GM19328 (cell line): ENCODE data around the gene TMX3.
A peak's percentile ranks its signal among the peaks of the same experiment; 100 is the strongest.

Source experiments
- ATAC-seq: cut with Tn5 transposase; IDR thresholded peaks from one replicate; pipeline ENCODE4 v1.9.1; 2021; ENCODE audit warnings: mild to moderate bottlenecking, moderate library complexity; ENCODE audit not compliant: unreplicated experiment

Gene TMX3, protein sequence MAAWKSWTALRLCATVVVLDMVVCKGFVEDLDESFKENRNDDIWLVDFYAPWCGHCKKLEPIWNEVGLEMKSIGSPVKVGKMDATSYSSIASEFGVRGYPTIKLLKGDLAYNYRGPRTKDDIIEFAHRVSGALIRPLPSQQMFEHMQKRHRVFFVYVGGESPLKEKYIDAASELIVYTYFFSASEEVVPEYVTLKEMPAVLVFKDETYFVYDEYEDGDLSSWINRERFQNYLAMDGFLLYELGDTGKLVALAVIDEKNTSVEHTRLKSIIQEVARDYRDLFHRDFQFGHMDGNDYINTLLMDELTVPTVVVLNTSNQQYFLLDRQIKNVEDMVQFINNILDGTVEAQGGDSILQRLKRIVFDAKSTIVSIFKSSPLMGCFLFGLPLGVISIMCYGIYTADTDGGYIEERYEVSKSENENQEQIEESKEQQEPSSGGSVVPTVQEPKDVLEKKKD

DNA sequence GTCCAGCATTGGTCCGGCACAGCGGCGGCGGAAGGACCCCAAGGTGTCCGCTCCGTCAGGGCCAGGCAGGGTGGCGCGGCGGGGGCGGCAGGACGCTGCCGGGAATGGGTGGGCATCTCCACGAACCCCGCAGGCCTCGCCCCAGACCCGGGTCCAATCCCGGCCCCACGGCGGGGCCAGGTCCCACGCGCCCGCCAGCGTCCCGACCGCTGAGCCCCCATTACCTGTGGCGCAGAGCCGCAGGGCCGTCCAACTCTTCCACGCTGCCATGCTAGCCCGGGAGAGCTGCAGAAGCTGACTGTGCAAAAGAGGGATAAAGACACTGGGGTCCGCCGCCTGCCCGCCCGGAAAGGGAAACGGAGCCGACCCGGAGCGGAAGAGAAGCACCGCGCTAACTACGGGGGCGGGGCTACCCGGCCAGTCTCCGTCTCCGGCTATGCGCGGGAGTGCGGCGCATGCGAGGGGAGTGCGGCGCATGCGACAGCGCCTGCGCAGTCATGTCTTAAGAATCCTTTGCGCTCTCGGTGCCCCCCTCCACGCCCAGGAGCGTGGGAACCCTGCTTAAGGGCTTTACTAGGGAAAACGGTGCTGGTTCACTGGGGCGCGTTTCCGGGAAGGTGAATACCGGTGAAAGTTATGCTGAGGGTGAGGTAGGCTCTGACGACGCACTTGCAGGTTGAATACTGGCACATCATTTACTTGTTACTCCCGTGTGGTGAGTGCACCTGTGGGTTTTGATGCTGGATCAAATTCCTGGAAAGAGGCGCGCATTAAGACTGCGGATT is at the start of gene TMX3:
TSS of gene TMX3 (minus strand) at position 397 of the 785 bp plus-strand sequence. CDS start at position 270, 127 bp downstream.
- ATAC-seq = peak; percentile 97

DNA sequence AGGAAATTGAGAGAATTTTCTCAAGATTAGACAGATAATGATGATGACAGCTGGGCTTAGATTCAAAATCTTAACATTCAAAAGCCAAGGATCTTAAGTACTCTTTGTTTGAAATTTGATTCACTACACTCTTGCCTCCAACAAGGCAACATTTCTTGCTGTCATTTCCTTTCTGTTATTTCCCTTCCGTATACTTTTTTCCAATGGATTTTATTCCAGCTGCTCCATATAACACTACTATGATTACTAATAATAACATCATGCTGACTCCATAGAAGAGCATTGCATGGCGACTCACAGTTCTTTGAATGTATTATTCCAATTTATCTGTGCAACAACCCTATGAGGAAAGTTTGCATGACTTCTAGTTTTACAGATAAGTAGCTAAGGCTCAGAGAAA is 49.1 kb upstream of the TMX3 start:
- ATAC-seq = no peak

DNA sequence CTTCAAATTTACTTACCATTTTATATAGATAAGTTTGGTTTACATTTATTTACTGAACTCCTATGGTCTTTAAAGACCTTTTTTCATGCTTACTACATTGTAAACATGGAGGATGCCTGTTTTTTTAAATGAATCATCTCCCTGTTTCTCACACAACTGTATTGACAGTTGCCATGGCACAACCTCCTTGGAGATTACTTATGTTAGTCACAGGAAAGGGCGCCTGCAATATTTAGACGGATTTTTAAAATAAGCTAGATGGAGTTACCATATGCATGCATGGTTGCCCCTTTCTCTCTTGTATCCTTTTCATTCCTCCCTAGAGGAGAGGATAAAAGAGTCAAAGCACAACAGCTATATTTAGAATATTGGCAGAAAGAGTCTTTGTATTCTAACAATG is 48.2 kb upstream of the TMX3 start:
- ATAC-seq = no peak

DNA sequence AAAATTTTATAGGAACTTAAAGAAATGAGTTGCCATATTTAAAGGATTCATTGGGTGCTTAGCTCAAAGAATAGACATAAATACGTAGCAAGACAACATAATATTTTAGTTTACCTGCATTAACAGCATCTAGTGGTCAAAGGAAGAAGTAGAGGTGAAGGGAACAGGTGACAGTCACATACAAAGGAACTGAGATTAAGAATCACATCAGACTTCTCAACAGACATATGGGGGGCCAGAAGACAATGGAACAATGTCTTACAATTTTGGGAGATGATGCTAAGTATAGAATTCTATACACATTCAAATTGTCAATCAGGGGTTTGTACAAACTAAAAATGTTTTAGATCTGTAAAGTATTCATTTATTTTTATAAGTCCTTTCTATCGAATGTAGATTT is 44.4 kb upstream of the TMX3 start:
- ATAC-seq = no peak

DNA sequence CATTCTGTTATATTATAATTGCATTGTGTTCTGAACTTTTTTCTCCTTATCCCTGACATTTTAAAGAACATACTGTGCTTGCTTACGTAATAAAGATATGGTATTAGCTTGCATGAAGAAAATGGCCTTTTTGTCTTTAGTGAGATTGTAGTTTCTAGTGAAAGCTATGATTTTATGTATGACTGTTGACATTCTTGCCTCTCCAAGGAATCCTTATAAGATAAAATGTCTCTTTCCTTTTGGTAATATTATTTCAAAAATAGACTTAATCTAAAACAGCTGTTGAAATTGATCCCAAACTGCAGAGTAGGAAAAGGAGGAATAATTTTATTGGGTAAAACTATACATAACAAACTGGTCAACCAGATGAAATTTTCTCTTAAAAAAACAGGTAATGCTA is 42.2 kb upstream of the TMX3 start:
- ATAC-seq = no peak

DNA sequence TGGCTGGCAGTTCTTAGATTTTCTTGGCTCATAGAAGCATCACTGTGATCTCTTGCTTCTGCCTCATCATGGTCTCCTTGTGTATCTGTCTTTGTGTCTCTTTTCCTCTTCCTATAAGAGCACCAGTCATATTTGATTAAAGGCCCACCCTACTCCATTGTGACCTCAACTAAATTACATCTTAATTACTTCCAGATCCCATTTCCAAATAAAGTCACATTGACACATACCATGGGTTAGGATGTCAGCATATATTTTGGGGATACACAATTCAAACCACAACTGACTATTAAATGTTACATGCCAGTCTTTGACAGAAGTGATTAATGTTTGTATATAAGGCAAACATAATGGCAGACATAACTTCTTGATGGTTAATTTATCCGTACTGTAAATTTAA is 27.3 kb upstream of the TMX3 start:
- ATAC-seq = no peak

DNA sequence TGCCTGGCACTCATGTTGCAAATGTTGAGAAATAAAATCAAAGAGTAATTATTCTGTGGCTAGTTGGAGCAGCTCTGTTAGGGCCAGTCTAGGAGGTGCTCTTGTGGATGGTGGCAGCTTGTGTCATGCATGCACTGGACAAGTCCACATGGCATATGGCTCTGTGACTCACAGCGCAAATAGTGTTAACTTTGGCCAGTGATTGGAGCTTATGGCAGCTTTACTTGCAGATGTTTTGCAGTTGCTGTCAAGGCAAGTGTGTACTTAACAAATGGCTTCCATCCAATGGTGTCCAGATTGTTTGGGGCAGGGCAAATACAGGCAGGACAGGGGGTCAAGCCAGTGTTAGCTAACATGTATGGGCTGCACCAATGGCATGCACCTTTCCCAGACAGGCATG is 26.1 kb upstream of the TMX3 start:
- no peak for ATAC-seq

DNA sequence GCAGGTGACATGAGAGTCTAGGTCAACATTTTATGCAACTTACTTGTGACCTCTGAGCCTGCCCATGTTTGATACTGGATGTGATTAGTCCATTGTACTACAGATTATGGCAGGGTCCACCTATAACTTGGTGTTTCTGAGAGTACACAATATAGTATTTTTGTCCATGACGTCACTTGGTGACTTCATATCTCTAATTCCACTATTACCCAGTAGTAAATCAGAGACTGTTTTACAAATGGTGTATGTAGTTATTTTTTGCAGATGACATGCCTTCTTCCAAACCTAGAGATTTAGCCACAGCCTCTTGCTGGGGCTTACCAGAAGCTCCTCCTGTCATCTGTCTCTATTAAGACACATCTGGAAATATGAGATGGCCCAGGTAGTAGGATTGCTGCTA is 24.6 kb upstream of the TMX3 start:
- no peak for ATAC-seq

DNA sequence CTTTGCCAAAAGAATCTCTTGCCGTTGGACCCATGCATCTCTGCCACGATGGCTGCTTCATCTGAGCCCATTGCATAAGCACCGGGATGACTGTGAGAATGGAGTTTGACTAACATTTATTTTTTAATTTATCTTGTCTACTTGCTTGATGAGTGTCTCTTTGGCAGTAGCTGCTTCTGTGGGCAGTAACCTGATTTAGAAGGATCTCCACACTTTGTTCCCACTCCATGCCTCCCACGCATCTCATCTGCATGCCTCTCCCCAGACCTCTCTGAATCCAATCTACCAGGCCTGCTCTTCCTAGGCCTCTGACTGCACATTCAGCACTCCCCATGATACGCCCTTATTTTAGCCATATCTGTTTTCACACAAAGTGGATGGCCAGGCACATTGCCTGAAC is 23.7 kb upstream of the TMX3 start:
- ATAC-seq = no peak

DNA sequence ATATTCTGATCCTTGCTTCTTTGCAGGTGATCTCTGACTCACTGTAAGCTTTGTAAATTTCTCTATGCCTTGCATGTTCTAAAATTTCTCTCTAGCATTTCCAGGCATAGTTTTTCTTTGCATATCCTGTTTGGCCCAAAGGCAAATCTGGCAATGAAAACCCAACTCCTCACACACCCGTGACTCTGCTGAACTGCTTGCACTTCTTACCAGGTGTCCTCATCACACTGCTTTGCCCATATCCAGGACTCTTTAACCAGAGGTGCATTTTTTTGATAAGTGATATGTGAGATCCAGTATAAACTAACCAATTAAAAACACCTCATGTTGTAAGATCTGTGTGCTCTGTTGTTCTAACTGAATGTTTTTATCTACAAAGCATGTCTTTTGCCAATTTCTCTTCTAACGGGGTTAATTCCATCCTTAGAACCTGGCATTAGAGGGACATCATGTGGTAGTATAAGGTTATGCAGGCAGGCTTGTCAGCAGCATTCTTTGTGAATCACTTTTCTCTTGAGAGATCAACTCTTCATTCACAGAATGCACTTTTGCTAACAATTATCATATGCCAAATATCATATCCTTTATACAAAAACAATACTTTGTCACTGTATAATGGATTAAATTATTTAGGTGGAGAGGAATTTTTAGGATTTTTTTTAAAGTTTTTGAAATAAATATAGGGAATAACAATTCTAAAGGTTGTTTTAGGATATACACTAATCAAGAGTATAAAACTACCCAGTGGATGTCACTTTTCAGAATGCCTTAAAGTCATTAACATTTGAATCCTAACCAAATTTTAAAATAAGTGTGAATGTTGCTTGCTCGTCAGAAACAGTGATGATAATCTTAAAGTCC is 20.8 kb upstream of the TMX3 start:
- peak; percentile 82 for ATAC-seq

DNA sequence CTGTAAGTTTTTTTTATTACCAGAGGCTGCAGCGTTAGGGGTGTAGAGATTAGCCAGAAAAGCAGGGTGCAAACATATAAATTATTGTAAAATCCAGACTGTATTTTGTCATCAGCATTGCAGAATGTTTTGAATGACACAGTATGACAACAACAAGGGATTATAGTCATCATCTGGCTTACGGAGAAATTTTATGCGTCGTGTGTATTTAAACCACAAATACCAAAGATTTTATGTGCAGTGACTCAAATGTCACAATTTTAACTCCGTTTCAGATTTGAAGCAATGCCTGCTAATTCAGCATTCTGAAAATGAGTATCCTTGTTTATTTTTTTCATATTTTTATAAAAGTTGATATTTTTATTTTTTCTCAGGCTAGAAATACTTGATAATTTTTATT is 19.4 kb upstream of the TMX3 start:
- ATAC-seq = no peak

DNA sequence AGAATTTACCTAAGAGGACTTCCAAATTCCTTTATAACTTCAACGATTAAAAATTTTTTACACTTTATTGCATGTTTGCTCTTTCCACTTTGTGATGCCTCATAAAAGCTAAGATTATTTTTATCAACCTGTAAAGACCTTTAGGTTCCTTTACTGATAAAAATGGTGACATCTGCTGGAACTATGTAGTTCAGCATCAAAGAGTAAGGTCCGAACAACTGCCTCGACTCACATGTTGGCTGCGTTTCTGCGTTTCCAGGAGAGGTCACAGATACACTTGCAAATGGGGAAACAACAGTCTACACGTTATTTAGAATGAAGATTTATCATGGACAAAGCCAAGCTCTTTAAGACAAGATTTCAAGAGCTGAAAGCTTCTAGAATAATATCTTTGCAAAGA is 18.8 kb upstream of the TMX3 start:
- no peak for ATAC-seq

DNA sequence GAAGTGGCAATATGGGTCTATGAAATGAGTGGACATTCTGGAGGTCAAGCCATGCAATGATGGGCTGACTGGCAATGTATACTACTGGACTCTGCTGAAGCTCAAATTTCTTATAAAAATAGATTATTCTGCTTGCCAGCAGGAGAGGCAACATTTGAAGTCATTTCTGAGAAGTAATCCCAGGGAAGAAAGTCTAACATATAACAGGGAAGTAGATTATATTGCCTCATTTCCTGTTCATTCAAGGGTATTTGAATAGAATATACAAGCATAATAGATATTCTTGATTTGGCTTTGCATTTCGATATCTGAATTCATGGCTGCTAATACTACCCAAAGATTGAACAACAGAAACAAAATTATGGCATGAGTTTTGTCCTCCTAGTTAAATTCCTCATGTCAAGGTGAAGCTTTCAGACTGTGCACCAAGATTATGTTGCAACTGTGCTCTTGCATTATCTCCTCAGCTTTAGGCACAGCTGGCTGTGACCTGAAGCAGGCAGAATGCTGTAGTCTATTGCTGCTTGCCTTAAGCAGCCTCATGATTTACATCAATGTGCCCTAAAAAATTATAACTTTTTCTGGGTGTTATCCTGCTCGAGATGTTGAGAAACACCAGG is 13.3 kb upstream of the TMX3 start:
- ATAC-seq = no peak

DNA sequence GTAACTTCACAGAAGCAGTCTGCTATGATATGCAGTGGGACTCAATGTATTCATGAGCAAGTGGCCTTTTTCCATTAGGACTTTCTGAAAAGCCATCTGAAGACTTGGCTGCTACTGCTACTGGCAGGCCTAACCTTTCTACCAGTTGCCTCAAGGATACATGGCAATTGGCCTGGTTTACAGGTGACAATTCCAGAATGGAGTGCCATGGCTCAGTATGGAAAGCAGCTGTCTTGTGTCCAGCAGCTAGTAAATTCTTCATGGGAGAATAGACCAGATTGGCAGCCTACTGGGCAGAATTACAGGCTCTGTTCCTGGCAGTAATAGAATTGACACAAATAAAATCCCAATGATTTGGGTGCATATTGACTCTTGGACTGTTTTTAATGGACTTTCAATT is 12.6 kb upstream of the TMX3 start:
- ATAC-seq = no peak

DNA sequence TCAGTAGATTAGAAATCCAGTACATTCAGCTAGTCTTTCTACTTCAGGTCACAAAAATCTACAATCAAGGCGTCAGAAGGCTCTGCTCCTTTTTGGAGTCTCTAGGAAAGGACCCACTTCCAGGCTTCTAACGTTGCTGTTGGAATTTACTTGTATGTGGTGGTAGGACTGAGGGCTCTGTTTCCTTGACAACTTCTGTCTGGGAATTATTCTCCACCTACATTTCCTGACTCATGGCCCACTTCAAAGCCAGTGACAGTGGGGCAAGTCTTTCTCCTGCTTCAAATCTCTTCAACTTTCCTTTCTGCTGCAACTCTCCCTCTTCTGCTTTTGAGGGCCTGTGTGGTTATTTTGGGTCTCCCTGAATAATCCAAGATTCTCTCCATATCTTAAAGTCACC is 10.4 kb upstream of the TMX3 start:
- ATAC-seq = no peak

DNA sequence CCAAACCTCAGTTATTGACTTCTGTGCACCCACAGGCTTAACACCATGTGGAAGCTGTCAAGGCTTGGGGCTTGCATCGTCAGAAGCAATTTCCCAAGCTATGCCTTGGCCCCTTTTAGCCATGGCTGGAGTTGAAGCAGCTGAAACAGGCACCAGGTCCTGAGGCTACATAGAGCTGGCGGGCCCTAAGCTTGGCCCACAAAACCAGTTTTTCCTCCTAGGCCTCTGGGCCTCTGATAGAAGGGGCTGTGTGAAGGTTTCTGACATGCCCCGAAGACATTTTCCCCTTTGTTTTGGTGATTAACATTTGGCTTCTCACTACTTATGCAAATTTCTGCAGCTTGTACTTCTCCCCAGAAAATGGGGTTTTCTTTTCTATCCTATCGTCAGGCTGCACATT is 9.1 kb upstream of the TMX3 start:
- no peak for ATAC-seq

DNA sequence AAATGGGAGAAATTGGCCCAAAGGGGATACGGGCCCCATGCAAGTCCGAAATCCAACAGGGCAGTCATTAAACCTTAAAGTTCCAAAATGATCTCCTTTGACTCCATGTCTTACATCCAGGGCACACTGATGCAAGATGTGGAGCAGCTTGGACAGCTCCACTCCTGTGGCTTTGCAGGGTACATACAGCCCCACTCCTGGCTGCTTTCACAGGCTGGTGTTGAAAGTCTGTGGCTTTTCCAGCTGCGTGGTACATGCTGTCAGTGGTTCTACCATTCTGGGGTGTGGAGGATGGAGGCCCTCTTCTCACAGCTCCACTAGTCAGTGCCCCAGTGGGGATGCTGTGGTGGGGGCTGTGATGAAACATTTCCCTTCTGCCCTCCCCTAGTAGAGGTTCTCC is 8.6 kb upstream of the TMX3 start:
- no peak for ATAC-seq

DNA sequence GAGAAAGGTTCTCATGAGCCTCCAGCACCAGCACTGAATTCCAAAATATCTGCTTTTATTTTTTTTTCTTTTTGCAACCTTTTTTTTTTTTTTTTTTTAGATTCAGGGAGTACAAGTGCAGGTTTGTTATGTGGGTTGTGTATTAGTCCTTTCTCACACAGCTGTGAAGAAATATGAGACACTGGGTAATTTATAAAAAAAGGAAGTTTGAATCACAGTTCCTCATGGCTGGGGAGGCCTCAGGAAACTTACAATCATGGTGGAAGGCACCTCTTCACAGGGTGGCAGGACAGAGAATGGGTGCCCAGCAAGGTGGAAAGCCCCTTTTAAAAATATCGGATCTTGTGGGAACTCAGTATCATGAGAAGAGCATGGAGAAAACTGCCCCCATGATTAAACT is 7.9 kb upstream of the TMX3 start:
- ATAC-seq = no peak

DNA sequence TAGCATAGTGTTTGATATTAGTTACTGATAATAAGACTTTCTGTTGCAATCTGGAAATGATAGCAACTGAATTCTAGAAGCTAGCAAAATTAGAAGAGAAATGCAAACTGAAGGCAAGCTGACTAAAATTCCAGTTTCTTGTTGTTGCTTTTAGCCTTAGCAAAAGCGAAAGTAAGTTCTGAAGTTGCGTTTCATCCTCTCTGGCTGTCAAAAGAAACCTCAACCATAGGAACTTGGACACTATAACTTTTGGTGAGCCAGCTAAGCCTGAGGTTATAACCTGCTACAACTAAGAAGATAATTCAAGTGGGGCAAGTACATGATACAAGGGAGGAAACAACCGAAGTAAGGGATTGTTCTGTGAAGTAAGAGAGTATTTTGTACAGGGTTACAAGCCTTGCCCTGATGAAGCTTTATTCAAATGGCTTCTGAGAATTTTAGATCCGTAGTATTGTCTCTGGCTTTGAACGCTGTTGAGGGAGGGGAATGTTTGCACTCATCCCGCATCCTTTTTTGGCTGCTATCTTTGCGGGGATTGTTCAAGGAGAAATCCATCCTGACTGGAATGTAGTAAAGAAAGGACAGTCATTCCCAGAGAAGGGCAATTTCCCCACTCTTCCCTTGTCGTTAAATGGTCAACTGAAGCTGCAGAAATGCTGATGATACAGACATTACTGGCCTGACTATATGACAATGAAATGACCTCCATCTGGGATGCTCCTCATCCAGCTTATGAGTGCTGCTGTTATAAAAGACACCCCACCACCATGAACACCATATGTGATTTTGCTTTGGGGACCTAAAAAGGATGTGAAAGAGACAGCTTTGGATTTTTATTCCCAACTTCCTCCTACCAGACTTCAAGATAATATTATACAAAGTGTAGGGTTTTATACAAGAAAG is 7.0 kb upstream of the TMX3 start:
- ATAC-seq = peak; percentile 72

DNA sequence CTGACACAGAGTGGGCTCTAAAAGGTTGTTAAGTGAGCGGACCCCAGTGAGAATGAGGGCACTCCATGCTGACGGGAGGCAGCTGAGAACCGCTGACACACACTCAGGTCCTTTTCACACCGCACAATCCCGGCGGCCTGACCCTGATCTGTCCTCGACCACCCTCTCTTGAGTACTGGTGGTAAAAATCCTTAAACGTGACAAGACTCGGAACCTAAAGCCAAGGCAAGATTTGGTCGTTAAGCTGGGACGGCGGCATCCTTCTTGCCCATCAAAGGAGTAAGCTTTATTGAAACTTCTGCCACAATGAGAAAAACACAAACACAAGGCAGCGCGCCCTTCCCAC is 569 bp downstream of the TMX3 start:
- peak; percentile 2 for ATAC-seq
